GM19023 (cell line): ENCODE data around the gene SEZ6.

Source experiments
- ATAC-seq: cut with Tn5 transposase; IDR thresholded peaks from one replicate; pipeline ENCODE4 v1.9.1; 2021; ENCODE audit warnings: mild to moderate bottlenecking, moderate library complexity; ENCODE audit not compliant: unreplicated experiment

Gene SEZ6

GRCh38 chr17:29005936-29006511 is at the start of gene SEZ6:
Gene SEZ6 (minus strand): TSS chr17:29006033. CDS start chr17:29005869, 164 bp downstream.
- ATAC-seq = no peak

DNA sequence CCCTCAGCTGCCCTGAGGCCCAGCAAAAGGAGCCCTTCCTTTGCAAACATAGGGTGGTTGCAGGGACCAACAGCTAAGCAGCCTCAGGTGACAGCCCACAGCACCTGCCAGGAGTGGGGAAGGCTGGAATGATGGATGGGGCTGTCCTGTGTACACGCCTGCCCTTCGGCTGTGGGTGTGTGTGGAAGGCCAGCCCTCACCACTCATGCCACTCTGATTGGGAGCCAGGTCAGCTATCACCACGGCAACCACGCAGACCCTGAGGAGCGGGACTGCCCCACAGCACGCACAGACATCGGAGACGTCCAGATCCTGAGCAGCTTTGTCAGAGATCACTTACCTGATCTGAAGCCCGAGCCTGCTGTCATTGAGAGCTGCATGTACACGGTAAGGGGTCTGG is 49.0 kb upstream of the SEZ6 start:
- no peak for ATAC-seq

GRCh38 chr17:29051731-29052130 is 45.9 kb upstream of the SEZ6 start:
- no peak for ATAC-seq

- ATAC-seq = no peak
Observed at GRCh38 chr17:29051194-29051593, 45.4 kb upstream of the SEZ6 start.

DNA sequence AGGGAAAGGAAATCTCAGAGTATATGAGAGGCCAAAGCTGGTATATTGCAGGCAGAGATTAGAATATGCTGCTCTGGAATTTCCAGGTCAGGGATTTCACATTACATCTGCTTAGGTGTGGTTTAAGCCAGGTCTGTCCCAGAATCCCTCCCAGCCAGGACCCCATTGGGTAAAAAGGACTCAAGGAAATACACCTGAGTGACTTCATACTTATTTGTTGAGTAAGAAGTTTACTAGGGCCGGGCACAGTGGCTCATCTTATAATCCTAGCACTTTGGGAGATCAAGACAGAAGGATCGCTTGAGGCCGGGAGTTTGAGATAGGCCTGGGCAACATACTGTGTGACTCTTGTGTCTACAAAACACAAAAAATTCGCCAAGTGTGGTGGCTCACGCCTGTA is 44.3 kb upstream of the SEZ6 start:
- ATAC-seq = no peak

GRCh38 chr17:29049541-29050145 is 43.8 kb upstream of the SEZ6 start:
- ATAC-seq = no peak

DNA sequence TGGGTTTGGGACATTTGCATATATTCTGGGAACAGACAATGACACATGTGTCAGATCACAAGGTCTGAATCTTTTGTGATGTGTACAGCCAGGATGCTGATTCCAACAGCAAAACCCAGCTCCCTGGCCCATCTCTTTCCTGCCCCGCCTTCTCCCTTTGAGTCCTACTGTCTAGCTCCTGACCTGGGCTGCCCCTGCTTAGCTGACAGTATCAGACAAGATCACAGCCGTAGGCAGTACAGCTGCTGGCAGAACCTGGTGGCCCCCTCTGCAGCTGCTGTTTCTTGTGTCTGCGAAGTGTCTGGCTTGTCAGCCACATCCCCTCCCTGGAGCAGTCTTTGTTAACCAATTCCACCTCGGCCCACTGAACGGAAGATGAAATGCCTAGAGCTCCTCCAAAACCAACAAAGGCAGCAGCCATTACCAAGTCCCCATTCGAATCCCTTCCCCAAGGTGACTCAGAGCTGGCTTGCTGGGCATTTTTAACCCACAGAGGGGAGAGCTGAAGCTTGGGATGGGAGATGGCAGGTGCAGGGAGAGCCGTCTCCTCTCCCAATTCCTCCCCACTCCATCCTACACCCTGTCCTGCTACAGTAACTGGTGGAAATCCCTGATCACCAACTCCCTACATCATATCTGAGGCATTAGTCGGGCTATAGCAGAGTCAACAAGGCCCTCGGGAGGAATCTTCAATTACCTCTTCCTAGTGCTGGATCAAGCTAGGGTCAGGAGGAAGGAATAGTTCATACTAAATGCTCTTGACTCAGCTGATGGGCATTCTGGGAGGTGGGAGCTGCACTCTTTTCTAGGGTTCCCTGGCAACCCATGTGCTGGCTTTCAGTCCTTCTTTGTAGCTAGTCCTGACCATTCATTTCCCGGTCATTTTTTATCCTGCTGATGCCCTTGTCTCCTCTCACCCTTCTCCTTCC is 42.9 kb upstream of the SEZ6 start:
- no peak for ATAC-seq

DNA sequence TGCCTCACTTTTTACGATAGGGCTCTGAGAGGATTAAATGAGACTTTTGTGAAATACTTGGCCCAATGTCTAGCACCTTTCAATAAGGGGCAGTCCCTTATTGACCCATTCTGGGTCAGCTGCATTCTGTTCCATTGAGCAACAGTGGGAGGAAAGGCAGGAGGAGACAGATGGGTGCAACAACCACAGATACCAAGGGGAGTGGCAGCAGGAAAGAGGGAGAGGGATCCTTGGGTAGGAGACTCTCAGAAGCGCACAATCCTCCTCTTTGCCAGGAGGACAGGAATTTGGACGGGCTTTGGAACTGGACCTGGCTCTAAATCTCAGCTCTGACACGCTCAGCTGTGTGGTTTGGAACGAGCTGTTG is 40.6 kb upstream of the SEZ6 start:
- no peak for ATAC-seq

- no peak for ATAC-seq
Observed at GRCh38 chr17:29045734-29046472, 40.1 kb upstream of the SEZ6 start.

DNA sequence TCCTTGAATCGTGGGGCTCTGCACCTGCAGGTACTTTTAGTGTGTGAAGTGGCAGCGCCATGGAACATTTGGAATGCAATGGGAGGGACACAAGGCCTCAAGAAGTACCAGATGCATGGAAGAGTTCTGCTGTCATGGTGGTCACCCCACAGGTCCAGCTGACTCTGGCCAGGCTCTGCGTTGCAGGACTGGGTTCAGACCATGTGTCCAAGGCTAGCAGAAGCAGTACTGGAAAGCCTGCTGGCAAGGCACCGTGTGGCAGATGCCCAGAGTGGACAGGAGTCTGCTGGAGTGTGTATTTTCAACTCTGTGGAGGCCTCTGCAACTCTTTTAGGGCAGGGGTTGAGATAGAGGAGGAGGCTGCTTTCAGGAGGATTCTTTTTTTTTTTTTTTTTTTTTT is 39.2 kb upstream of the SEZ6 start:
- no peak for ATAC-seq

- ATAC-seq = no peak
Observed at GRCh38 chr17:29043539-29044145, 37.8 kb upstream of the SEZ6 start.

DNA sequence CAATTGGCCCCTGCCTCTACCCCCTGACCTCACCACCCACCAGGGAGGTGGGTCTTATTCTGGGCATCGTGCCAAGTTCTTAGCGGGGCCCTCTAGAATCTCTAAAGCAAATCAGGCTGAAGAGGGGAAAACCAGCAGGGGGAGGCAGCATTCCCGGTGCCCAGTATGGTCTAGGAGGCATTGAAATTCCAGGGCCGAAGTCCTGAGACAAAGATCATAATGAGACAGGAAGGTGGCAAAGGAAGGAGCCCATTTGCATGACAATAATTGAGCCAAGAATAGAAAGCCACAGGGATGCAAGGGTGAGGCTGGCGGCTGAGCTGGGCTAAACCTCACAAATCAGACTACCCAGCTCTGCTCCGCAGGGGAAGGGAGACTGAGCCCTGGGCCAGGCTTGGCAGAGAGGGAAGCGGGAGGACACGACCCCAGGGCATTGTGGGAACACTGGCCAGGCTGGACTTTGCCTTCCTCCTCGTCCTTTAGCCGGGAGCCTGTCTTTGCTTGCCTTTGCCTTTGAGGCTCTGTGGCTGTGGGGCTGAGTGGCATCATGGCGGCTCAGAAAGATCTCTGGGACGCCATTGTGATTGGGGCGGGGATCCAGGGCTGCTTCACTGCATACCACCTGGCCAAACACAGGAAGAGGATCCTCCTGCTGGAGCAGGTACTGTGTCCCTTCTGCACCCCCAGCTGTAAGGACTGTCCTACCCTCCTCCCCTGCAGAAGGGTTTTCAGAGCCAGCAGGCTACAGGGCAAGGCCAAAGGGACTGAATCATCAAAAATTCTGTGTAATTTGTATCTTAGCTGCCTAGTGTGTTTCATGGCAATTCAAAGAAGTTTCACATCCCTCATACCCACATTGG is 37.1 kb upstream of the SEZ6 start, which contains the start of gene PIPOX:
Gene PIPOX (plus strand): TSS at position 463 of the 860 bp plus-strand sequence. CDS start 85 bp downstream, at position 548.
- ATAC-seq = no peak

GRCh38 chr17:29042026-29042678 is 36.3 kb upstream of the SEZ6 start:
- ATAC-seq = no peak

- ATAC-seq = no peak
Observed at GRCh38 chr17:29041571-29041970, 35.7 kb upstream of the SEZ6 start.

DNA sequence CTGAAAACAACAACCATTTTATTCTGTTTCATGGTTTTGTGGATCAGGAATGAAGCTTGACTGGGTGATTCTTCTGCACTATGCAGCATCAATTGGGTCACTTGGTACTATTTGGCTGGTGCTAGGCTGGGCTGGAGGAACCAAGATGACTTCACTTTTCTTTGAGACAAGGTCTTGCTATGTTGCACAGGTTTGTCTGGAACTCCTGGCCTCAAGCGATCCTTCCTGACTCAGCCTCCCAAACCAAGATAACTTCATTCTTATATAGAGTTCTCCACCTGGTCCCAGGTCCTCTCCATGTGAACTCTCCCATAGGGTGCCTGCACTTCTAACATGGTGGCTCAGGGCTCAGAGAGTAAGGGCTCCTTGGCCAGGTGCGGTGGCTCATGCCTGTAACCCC is 35.3 kb upstream of the SEZ6 start:
- ATAC-seq = no peak

DNA sequence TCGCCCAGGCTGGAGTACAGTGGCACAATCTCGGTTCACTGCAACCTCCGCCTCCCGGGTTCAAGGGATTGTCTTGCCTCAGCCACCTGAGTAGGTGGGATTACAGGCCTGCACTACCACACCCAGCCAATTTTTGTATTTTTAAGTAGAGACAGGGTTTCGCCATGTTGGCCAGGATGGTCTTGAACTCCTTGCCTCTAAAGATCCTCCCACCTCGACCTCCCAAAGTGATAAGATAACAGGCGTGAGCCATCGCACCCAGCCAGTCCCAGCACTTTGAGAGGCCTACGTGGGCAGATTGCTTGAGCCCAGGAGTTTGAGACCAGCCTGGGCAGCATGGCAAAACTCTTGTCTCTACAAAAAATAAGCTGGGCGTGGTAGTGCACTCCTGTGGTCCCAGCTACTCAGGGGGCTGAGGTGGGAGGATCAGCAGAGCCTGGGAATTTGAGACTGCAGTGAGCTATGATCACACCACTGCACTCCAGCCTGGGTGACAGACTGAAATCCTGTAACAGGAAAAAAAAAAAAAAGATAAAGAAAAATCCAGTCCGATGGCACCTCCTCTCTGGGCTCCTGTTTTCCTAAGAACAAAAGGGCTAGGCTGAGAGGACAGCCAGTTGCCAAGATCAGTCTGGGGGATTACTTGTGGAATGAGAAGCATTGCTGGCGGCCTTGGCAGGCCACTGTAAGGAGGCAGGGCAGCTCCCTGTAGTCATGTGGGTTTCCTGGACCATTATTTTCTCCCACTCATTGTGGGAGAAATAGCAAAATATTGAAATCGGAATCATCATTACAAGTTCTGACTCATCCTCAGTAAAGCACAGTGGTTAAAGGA is 34.1 kb upstream of the SEZ6 start:
- no peak for ATAC-seq

GRCh38 chr17:29038085-29038795 is 32.4 kb upstream of the SEZ6 start:
- ATAC-seq = no peak

GRCh38 chr17:29037739-29038084 is 31.9 kb upstream of the SEZ6 start:
- ATAC-seq = no peak
